ENCODE data around the gene MGARP.

DNA sequence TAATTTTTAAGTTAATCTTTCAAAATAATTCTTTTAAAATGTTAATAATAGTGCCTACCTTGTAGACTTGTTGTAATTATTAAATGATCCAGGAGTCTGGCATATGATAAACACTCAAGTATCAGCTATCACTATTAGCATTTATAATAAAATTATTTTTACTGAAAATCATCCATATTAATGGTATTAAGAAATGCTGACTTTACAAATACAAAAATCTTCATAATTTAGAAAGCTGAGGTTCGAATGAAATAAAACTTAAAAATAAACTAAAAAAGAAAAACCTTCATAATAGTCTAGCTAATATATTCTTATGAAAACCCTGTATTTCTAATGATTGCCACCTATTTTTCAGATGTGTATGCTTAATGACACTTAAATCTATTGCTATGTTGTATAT lies 5.2 kb downstream of the MGARP start:
- TF ChIP-seq, protein P1, sequence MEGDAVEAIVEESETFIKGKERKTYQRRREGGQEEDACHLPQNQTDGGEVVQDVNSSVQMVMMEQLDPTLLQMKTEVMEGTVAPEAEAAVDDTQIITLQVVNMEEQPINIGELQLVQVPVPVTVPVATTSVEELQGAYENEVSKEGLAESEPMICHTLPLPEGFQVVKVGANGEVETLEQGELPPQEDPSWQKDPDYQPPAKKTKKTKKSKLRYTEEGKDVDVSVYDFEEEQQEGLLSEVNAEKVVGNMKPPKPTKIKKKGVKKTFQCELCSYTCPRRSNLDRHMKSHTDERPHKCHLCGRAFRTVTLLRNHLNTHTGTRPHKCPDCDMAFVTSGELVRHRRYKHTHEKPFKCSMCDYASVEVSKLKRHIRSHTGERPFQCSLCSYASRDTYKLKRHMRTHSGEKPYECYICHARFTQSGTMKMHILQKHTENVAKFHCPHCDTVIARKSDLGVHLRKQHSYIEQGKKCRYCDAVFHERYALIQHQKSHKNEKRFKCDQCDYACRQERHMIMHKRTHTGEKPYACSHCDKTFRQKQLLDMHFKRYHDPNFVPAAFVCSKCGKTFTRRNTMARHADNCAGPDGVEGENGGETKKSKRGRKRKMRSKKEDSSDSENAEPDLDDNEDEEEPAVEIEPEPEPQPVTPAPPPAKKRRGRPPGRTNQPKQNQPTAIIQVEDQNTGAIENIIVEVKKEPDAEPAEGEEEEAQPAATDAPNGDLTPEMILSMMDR (IDR thresholded peaks at IDR 0.05; ENCODE audit: insufficient read depth, low read length, poor library complexity, severe bottlenecking), result no peak
- TF ChIP-seq EZH2phosphoT487 (conservative IDR thresholded peaks at IDR 0.05; ENCODE audit: low read length), result no peak

All from SU-DHL-6 (cell line).